ENCODE results near the gene DNAAF5. TPM values are rescaled to one million over a fixed set of nuclear protein-coding genes. Genes with fewer than 3 reads are reported as not detected.

The DNAAF5 gene
- total RNA-seq, 1 donor from 2014 or later: 12.4 TPM

DNA sequence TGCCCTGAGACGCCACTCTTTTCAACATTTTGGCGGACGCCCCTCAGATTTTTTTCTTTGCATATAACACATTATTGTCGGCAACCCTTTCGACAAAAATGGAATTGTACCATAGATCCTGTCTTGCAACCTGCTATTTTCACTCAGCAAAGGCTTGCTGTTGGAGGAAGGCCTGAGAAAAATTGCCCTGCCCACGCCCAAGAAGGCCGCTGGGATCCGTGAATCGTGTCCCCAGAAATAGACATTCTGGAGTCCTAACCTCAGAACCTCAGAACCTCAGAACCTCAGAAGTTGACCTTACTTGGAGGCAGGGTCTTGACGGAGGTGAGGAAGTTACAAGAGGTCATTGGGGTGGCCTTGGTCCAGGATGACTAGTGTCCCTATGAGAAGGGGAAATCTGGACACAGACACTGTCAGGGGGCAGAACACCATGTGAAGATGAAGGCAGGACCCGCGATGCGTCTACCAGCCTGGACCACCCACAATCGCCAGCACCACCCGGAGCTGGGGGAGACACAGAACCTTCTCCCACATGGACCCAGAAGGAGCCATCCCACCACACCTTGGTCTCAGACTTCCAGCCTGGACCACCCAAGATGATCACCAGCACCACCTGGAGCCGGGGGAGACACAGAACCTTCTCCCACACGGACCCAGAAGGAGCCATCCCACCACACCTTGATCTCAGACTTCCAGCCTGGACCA is 19.1 kb upstream of the DNAAF5 start:
- no peak for DNase-seq

DNA sequence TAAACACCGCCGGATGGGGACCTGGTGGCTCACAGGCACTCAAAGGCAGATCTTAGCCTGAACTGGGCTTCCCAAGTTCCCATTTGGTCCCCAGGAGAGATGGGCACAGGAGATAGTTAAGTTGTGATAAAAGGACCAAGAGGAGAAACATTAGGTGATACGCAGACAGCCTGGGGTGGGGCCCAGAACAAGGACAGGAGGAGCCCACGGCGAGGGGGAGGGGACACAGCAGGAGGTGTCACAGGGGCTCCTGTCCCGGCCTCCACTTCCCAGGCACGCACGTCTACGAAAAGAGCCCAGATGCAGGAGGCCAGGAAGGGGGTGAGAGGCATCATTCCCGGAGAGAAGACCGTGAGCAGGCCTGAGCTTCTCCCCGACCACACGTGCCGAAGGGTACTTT is 16.3 kb upstream of the DNAAF5 start:
- no peak for DNase-seq

DNA sequence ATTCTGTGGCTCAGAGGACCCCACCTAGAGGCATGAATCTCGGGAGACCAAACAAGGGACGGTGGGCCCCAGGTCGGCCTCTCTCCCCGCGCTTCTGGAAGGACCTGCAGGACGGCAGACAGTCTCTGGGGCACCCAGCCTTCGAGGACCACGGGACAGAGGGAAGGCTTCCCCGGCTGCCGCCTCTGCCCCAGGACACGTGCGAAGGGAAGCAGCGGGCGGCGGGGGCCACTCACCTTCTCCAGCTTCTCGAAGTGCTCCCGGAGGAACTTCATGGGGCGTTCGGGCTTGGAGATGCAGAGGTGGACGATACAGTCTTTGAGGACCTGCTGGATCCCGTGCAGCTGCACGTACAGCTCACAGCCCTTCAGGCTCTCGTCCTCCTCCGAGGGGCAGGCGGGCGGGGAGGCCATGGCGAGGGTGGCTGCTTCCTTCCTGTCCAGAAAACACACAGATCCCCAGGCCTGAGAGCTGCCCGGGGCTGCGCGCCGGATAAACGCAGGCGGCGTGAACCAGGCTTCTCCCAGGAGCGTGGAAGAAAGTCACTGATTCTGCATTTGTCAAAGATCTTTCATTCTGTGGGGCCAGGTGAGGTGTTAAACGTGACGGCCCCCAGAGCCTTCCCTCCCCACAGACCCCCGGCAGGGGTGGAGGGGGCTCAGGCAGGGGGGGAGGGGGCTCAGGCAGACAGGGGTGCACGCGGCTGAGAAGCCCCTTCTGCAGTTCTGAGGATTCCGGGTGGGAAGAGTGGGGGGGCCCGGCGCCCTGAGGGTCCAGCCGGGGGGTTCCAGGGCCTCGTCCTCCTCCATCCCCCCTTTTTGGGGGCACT is 15.2 kb upstream of the DNAAF5 start:
- DNase-seq: no peak

DNA sequence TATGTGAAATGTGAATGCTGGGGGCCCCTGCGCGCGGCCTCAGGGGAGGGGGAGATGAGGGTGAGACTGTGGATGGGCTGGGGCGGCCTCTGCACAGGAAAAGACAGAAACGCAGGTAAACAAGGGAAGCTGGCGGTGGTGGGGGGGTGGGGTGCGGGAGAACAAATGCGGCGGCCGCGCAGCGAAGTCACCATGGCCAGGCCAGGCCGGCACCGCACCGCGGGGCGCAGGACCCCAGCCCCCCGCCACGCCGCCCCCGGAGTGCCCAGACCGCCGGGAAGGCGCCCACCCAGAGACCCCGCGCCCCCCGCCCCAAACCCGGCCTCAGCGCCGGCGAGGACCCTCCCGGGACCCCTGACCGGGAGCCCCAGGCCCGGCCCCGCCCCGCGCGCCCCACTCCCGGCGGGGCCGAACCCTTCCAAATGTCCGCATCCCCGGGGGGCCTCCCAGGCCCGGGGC is 14.5 kb upstream of the DNAAF5 start:
- DNase-seq: no peak

DNA sequence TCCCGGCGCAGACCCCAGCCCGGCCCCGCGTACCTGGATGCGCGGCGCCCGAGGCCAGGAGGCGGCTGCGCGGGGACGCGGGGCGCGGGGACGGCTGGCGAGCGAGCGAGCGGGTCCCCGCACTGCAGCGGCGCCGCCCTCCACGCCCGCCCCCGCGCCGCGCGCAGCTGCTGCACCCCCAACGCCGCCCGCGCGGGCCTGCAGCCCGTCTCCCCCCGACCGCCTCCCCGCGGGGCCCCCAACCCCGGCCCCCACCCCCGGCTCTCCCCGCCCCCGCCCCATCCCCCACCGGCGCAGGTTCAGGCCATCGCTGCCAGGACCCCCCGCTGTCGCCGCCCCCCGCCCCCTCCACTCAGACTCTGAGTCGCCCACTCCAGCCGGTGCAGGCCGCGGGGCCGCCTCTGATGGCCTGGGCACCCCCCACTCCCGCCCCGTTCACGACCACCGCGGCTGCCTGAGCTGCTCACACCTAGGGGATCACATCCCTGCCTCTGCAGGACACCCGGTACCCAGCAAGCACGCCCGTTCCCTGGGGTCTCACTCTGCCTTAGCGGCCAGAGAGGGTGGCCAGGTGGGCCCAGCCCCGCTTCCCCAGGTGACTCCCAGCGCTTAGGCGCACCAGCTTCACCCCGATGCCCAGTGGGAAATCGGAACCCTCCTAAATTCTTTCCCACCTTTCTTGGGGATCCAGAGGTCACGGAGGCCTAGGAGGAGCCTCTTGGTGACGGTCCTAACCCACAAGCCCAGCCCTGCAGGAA is 13.9 kb upstream of the DNAAF5 start:
- DNase-seq: no peak

DNA sequence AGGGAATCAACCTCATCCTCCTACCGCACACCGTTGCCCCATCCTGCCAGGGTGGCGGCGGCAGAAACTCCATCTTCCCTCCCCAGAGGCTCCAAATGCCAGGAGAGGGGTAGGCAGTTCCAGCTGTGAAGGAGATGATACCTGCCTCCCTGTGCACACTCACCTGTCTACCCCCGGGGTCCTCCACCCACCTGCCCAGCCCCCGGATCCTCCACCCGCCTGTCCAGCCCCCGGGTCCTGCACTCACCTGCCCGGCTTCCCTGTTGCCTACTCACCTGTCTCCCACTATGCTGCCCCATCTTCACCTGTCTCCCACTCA is 13.4 kb upstream of the DNAAF5 start:
- no peak for DNase-seq

DNA sequence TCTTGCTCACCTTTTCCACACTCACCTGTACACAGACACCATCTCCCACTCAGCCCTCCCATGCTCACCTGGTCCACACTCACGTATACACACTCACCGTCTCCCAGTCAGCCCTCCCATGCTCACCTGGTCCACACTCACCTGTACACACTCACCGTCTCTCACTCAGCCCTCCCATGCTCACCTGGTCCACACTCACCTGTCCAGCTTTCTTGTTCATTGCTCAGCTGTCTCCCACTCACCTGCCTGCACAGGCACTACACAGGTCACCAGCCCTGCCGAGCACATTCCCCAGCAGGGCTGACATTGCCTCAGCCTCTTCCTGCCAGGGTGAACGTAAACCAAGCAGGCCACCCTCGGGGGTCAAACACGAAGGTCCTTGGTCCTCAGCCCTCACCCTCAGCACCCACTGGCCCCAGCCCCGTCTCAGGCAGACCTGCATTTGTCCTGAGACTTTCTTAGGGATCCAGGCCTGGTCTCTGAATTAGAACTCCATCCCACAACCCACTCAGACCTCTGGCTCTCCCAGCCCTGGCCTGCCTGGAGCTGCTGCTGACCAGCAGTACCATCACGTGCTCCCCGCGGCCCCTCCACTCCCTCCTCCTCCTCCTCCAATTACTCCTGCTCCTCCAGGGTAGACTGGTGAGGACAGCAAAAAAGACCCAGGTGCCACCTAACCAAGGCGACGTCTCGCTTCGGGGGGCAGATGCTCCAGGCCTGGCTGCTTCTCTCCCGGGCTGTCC is 12.8 kb upstream of the DNAAF5 start:
- no peak for DNase-seq

DNA sequence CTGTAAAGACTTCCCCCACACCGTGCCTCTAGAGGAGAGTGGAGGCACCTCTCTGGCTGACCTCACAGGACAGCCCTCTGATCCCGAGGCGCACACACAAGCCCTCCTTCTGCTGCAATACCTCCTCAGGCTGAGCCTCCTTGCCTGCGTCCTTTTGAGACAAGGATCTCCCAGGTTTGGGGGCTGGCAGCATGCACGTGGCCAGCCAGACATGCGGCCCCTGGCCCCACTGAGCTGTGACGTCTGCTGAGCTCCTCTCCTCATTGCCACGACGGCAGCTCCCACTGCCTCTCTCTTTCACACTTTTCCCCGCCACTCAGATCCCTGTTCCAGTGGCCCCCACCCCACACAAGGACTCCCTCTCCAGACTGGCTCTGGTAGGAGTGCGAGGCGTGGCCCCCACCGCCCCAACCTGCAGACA is 12.2 kb upstream of the DNAAF5 start:
- DNase-seq: no peak

DNA sequence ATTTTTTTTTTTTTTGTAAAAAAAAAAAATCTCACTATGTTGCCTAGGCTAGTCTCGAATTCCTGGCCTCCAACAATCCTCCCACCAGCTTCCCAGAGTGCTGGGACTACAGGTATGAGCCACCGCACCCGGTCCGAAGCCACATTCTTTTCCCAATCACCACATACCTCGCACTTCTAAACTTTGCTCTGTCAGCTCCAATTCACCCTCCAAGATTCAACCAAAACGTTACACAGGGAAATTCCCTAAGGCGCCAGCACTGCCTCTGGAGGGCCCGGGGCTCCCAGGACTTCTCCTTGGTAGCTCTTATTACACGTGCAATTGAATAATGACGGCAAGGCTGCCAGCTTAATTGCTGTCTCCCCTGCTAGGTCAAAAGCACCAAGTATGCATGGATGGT is 10.3 kb upstream of the DNAAF5 start:
- DNase-seq: no peak

DNA sequence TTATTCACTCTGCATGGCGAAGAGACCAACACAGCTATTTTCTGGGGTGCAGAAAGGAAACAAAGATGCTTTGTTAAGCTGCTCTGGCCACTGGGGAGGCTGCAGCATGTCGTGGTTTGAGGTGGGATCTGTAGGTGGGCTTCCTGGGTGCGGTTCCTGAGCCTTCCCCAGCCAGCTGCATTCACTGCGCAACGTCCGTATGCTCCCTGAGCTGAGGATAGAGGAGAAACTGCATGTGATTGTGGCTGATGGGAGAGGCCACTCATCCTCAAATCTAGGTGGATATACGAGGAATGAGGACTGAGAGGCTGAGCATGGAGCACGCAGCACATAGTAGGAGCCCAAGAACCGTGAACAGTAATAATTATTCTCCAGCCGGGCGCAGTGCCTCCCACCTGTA is 9.9 kb upstream of the DNAAF5 start:
- DNase-seq: no peak

DNA sequence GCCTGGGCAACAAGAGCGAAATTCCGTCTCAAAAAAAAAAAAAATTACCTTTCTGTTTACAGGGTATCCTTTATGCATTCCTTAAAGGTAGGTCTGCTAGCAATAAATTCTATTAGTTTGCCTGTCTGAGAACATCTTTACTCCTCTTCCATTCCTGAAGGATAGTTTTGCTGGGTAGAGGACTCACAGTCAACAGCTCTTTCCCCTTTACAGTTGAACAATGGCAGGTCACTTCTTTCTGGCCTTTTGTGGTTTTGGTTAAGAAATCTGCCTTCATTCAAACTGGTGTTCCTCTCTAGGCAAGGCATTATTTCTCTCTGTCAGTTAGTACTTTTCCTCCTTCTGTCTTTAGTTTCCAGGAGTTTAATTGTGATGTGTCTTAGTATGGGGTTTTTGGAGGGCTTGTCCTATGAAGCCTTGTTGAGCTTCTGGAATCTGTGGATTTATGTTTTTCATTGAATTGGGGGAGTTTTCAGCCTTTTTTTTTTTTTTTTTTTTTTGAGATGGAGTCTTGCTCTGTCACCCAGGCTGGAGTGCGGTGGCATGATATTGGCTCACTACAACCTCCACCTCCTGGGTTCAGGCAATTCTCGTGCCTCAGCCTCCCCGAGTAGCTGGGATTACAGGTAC is 4.8 kb upstream of the DNAAF5 start:
- no peak for DNase-seq

DNA sequence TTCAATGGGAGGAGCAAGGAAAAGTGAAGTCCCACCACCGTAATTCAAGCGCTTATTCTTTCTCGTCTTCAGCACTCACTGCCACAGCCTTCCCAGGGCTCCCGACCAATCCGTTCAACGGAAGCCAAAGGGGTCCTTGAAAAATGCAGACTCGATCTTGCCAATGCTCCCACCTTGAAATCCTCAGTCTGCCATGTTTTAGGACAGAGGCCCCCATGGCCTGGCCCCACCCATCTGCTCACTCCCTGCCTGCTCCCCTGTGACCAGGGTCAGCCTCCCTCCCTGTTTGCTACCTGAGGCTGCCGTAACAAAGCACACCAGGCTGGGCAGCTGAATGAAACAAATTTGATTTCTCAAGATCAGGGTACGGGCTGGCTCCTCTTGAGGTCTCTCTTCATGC is 3.0 kb upstream of the DNAAF5 start:
- no peak for DNase-seq

DNA sequence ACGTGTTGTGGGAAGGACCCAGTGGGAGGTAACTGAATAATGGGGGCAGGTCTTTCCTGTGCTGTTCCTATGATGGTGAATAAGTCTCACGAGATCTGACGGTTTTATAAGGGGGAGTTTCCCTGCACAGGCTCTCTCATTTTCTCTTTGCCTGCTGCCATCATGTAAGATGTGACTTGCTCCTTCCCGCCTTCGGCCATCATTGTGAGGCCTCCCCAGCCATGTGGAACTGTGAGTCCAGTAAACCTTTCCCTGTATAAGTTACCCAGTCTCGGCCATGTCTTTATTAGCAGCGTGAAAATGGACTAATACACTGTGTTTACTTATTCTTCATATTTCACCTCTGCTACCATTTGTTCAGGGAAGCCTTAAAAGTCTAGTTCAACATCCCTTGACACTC is 2.2 kb upstream of the DNAAF5 start:
- DNase-seq: no peak

DNA sequence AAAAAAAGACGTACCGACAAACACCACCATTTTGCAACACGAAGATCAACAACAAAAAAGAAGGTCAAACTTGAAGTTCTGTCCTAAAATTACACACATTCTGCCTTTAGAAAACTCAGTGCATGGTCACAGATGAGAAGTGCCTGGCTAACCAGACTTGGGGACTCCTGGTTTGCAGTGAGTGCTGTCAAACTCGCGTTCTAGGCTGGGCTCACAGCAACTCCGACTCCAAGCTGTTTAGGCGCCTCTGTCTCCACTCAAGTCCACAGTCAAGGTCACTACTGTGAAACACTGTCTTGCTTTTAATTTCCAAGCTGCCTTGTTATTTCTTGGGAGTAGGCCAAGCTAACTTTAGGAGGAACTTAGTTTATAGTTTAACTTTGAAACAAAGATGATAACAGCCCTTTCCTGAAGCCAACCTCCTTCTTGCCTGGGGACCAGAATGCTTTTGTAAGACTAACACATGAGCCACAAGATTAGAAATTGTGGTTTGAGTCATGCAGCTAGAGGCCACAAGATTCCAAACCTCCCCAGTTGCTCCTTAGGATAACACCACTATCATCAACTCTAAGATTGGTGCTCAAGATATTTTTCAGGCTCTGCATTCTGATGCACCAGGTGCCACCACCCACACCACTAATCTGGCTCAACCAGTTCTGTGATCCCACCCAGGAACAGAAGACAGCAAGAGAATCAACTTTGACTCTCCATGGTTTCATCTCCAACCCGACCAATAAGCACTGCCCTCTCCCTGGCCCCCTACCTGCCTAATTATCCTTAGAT is 1.1 kb upstream of the DNAAF5 start:
- DNase-seq: no peak

DNA sequence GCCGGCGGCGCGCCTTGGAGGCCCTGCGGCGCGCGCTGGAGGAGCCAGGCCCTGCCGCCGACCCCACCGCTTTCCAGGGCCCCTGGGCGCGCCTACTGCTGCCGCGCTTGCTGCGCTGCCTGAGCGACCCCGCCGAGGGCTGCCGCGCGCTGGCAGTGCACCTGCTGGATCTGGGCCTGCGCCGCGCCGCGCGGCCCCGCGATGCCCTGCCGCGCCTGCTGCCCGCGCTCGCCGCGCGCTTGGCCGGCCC is 280 bp downstream of the DNAAF5 start:
- DNase-seq: no peak

DNA sequence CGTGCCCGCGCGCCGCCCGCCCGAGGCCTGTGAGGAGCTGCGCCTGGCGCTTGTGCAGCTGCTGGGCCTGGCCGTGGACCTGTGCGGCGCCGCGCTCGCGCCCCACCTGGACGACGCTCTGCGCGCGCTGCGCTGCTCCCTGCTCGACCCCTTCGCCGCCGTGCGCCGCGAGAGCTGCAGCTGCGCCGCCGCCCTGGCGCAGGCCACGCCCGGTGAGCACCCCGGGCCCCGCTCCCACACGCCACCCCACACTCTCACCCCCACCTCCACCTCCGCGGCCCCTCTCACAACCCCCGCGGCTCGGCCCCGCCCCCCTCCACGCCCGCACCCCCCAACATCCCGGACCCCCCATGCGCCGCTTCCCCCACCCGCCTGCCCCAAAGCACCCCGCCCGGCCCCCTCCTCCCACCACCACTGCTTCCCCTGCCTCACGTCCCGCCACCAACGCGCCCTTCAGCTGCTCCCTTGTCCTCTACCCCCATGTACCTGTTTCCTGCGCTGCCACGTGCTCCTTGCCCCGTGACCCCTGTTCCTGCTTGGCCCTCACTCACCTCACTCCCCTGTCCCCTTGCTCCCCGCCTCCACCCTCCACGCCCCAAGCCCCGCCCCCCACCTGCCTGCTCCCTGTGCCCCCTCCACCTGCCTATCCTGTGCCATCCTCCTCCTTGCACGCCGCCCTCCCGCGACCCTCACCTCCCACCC is 756 bp downstream of the DNAAF5 start, which contains the start of gene PRKAR1B:
Gene PRKAR1B (minus strand): TSS at position 178 of the 702 bp plus-strand sequence. CDS start 15,776 bp downstream, outside the sequence.
- DNase-seq: no peak

DNA sequence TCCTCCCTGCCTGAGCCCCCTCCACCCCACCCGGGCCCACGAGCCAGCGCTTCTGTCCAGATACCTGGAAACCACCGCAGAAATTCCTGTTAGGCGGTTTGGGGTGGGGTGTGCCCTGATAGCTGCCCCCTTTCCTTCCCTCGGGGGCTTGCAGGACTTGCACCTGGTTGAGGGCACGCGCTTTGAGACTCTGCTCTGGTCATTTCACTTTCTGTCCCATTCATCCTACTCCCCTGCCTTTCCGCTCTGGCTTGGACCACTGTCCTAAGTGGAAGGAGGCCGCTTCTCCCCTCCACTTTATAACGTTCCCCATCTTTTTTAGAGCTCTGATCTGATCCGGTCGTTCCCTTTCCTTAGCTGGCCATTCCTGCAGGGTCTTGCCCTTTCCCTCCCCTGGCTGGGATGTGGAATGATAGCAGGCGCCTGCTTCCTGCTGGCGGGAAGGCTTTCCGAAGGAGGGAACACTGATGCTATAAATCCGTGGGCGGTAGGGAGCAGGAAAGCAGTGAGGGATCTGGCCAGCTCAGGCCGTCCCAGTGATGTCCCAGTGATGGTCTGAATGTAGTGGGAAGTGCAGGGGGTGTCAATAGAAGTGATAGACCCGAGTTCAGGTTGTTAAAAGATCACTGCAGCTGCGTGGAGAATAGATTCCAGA is 1.4 kb downstream of the DNAAF5 start:
- DNase-seq: no peak

DNA sequence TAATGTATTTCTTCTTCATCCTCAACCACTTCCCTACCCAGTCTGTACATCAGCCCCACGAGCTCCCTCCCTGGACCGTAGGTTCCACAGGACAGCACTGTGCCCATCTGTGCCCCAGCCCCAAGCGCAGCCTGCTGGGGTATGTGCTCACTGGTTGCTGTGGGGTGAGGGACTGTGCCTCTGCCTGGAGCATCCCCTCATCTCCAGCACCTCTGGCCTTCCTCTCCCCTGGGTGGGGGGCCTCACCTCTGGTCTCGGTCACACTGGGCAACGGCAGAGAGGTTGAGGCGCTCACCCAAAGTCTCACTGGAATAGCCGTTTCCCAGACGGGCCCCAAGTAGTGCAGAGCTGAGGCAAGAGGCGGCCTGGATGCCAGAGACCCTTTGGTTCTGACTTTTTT is 2.1 kb downstream of the DNAAF5 start:
- DNase-seq: no peak

DNA sequence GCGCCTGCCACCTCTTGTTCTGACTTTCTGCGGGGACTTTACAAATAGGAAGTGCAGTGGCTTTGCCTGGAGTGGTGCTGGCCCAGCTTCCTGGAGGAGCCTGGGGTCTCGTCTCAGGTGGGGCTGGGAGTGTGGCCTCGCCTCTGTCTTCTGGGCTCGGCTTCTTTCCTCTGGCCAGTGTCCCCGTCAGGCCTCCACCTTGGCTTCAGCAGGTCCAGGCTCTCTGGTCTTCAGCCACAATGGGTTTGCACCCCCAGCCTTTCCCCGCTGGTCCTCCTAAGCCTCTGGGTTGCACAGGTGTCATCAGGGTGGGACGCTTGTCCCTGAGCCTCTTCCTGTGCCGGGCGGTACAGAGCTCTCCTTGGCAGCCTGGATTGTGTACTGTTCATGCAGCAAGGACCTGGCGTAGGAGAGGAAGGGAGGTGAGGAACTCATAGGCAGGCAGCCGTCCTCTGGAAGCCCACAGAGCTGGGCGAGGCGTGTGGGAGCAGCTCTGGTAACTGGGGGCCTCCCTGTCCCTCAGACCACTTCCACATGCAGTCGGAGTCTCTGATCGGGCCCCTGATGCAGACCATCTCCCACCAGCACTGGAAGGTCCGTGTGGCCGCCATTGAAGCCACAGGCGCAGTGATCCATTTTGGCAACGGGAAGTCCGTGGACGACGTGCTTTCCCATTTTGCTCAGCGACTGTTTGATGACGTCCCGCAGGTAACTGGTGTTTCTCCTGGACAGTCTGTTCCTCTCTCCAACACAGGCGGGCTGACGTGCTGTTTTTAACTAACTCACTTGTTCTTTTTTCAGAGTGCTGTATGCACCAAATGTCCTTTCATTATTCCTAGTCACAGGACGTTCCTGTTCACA is 2.9 kb downstream of the DNAAF5 start:
- no peak for DNase-seq

All from skin of body (tissue), 2 donors.